ENCODE measurements around the gene ZNF618. TPM values are rescaled to one million over a fixed set of nuclear protein-coding genes. Genes with fewer than 3 reads are reported as not detected.

Gene ZNF618
- total RNA-seq, 1 donor from 2014 or later, result 3.9 TPM

DNA sequence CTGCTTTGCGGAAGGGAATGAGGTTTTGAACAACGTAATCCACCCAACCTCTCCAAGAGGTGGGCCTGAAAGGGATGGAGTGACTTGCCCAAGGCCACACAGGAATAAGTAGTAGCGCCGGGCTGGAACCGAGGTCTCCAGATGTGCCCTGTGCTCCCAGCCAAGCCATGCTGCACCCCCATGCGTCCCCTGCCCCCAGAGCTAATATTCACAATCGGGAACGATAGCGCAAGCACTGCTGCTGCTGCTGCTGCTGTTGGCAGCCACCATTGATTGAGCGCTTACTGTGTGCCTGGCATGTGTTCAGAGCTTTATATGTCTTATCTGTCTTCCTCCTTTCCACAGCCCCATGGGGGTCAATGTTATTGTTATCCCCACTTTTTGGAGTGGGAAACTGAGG, 158.1 kb downstream of the ZNF618 start:
- H3K4me3 ChIP-seq (ENCODE audit: low read depth, low read length), result no peak overlapping the region
- no peak for TF ChIP-seq CTCF (conservative IDR thresholded peaks at IDR 0.05; ENCODE audit: low read depth, low read length)
- DNase-seq (ENCODE audit: low read depth), result no peak

DNA sequence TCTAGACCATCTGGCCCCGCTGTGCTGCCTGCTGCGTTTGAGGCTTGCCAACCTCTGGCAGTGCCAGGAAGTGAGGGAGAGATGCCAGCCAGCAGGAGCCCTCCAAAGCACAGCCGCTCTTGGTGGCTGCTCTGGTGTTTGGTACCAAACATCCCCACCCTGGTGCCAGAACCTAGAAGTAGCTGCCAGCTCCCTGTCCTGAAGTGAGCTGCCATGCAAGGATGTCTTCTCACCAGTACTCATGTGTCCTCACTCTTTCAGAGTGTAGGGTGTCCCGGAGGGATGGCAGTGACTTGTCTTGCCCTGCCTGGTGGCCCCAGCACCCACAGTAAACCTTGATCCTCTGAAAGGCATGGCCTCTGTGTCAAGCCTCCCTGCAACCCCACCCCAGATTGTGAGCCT, 158.6 kb downstream of the ZNF618 start:
- TF ChIP-seq CTCF (conservative IDR thresholded peaks at IDR 0.05; ENCODE audit: low read depth, low read length), result no peak
- no peak overlapping the region for H3K4me3 ChIP-seq (ENCODE audit: low read depth, low read length)
- no peak for DNase-seq (ENCODE audit: low read depth)

GRCh38 chr9:114035221-114035844, 159.2 kb downstream of the ZNF618 start:
- no peak for TF ChIP-seq CTCF (conservative IDR thresholded peaks at IDR 0.05; ENCODE audit: low read depth, low read length)
- no peak for DNase-seq (ENCODE audit: low read depth)

GRCh38 chr9:114035845-114036801, 160.0 kb downstream of the ZNF618 start:
- no peak overlapping the region for H3K4me3 ChIP-seq (ENCODE audit: low read depth, low read length)
- no peak for TF ChIP-seq CTCF (conservative IDR thresholded peaks at IDR 0.05; ENCODE audit: low read depth, low read length)
- DNase-seq (ENCODE audit: low read depth), result no peak

More at GRCh38 chr9:114035221-114035844, 159.2 kb downstream of the ZNF618 start:
- no peak overlapping the region for H3K4me3 ChIP-seq (ENCODE audit: low read depth, low read length)

DNA sequence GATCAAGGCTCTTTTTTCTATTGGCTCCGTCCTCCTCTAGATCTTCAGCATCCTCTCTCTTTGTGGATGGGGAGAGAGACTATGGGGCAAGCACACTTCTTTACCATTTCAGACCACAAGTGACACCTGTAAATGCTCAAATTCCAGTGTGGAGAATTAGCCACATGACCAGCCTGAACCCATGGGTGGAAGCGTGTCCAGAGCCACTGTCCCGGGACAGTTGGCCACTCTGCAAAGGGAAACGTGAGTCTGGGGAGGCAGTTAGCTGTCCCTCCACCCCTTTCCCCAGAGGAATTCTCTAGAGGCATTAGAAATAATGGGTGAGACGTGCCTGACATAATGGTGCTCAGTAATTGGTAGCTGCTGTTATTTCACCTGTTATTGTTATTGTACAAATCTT, 161.1 kb downstream of the ZNF618 start:
- TF ChIP-seq CTCF (conservative IDR thresholded peaks at IDR 0.05; ENCODE audit: low read depth, low read length), result no peak
- DNase-seq (ENCODE audit: low read depth), result no peak
- H3K4me3 ChIP-seq (ENCODE audit: low read depth, low read length), result no peak overlapping the region

DNA sequence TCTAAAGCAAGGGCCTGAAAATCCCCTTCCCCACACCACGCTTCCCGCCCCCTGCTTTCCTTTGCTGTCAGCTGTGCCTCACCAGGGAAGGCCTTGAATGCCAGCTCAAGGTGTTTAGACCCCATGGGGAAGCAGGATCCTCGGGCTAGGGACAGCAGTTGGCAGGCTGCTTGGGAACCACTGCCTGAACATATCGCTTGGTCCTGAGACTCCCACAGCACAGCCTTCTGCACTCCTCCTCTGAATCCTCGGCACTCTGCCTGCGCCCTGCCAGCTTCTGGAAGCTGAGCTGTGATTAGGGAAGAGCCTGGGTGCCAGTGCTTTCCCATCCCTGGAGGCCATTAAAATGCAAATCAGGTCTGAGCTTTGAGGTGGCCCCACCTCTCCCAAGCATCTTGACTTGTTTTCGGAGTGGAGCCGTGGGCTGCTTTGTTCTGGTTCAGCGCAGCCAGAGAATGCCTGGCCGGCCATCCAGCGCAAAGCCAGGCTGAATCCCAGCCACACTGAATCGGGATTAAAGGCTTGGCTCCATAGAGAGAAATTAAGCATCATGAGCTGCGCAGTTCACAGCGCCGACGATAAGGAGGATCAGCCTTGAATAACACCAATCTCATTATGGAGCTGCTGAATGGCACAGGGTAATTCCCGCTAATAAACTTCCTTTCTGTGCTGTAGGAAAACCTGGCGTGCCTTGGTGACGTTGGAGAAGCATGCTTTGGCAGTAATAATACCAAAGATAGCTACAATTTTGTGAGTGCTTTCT, 162.0 kb downstream of the ZNF618 start:
- peak; percentile 25 for DNase-seq (ENCODE audit: low read depth)
- no peak overlapping the region for H3K4me3 ChIP-seq (ENCODE audit: low read depth, low read length)
- TF ChIP-seq CTCF (conservative IDR thresholded peaks at IDR 0.05; ENCODE audit: low read depth, low read length), result no peak

Measured in epithelial cell of proximal tubule (primary cell).